Measurements from ENCODE around the gene NPM3.

NPM3 gene

DNA sequence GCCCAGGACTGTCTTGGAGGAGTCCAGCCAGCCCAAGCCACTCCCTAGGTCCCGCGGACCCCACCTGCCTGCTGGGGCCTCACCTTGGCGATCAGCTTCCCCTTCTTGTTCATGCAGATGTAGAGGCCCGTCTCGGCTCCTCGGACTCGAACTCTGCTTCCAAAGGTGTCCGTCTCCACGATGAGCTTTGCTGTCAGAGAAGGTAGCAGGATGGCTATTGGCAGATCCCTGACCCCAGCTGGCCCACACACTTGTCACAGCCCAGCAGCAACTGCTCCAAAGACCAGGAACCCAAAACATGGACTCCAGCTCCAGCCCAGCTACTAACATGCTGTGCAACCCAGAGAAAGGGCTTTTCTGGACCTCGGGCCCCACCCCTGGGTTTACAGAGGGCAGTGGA lies 11.9 kb downstream of the NPM3 start:
- TF ChIP-seq, protein P1, sequence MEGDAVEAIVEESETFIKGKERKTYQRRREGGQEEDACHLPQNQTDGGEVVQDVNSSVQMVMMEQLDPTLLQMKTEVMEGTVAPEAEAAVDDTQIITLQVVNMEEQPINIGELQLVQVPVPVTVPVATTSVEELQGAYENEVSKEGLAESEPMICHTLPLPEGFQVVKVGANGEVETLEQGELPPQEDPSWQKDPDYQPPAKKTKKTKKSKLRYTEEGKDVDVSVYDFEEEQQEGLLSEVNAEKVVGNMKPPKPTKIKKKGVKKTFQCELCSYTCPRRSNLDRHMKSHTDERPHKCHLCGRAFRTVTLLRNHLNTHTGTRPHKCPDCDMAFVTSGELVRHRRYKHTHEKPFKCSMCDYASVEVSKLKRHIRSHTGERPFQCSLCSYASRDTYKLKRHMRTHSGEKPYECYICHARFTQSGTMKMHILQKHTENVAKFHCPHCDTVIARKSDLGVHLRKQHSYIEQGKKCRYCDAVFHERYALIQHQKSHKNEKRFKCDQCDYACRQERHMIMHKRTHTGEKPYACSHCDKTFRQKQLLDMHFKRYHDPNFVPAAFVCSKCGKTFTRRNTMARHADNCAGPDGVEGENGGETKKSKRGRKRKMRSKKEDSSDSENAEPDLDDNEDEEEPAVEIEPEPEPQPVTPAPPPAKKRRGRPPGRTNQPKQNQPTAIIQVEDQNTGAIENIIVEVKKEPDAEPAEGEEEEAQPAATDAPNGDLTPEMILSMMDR (IDR thresholded peaks at IDR 0.05; ENCODE audit: borderline replicate concordance, control extremely low read depth, extremely low read depth, insufficient read depth, missing control alignments) = no peak
- DNase-seq (ENCODE audit: low spot score) = peak; percentile 37
- in situ Hi-C loops (cut with MboI; ENCODE audit: low sequenced_read_pairs, unreplicated experiment) = no loop called here

DNA sequence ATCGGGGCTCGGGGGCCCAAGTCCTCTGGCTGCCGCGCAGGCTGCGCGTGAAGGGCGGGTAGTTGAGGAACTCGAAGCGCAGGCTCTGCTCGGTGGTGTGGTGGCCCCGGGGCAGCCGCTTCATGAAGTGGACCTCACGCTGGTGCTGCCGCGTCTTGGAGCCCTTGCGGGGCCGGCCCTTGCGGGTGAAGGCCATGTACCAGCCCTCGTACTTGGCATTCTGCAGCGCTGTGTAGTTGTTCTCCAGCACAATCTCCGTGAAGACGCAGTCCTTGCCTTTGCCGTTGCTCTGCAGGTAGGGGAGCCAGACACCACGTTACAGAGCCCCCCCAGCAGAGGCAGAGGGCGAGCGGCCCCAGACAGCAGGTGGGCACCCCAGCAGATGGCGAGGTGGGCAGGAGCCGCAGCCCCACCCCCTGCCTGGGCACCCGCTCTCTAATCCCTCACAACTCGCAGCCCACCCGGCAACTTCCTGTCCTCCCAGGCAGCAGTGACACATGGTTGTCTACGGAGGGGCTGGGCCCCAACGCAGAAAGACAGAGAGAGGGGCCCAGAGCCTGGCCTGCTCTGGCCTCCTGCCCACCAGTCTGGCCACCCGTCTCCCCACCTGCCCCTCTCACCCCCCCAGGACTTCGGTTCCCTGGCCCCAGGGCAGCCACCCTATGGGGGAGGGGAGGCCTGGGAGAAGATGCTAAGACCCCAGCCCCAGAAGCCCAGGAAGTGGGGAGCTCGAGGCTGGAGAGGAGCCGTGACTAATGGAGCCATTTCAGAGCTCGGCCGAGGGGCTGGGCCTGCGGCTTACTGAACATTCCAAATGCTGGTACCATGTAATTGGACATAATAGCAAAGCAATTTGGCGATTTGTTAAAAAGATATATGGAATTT lies 12.7 kb downstream of the NPM3 start:
- in situ Hi-C loops (cut with MboI; ENCODE audit: low sequenced_read_pairs, unreplicated experiment) = no loop called here
- no peak for DNase-seq (ENCODE audit: low spot score)
- TF ChIP-seq, protein P1 (IDR thresholded peaks at IDR 0.05; ENCODE audit: borderline replicate concordance, control extremely low read depth, extremely low read depth, insufficient read depth, missing control alignments) = no peak

DNA sequence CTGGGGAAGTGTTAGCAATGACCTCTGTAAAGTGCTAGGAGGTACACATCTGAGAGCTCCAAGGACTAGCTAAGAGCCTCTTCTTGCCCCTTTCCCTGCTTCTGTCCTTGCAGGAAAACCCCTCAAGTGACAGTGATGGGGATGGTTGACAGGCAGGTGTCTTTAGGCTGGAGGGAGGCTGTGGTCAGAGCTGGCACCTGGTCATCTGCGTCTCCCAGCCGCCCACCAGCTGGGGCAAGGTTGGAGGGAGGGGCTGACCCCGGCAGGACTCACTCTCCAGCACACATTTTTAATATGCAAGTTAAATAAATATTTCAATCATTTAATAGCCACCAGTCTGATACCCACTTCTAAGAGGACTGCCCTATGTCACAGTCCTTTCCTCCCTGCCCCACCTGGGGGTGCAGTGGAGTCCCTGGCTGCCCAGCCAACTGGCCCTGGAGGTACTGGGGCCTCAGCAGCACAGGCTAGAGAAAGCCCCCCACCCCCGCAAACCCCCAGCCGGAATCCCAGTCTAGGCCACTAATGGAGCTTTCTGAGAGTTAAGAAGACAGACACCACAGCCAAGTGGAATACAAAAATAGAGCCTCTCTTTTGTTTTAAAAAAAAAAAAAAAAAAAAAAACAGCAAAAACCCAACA lies 13.6 kb downstream of the NPM3 start:
- DNase-seq (ENCODE audit: low spot score) = peak; percentile 33
- TF ChIP-seq, protein P1 (IDR thresholded peaks at IDR 0.05; ENCODE audit: borderline replicate concordance, control extremely low read depth, extremely low read depth, insufficient read depth, missing control alignments) = no peak
- in situ Hi-C loops (cut with MboI; ENCODE audit: low sequenced_read_pairs, unreplicated experiment) = no loop called here

DNA sequence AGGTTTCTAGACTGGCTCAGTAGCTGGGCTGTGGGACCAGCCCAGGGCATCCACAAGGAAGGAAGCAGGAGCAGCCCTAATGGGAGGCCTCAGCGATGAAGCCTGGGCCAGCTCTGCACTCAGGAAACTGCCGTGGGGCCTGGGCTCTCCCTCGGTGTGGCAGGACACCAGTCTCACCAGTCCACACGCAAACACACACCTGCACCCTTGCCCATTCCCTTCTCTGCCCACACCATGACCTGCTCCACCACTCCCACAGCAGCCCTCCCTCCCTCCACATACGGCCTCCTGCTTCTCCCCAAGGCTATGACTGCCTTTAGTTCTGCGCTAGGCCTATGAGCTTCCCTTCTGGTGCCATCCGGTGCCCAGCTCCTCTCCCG lies 14.5 kb downstream of the NPM3 start:
- in situ Hi-C loops (cut with MboI; ENCODE audit: low sequenced_read_pairs, unreplicated experiment) = no loop called here
- DNase-seq (ENCODE audit: low spot score) = no peak
- TF ChIP-seq, protein P1 (IDR thresholded peaks at IDR 0.05; ENCODE audit: borderline replicate concordance, control extremely low read depth, extremely low read depth, insufficient read depth, missing control alignments) = no peak

DNA sequence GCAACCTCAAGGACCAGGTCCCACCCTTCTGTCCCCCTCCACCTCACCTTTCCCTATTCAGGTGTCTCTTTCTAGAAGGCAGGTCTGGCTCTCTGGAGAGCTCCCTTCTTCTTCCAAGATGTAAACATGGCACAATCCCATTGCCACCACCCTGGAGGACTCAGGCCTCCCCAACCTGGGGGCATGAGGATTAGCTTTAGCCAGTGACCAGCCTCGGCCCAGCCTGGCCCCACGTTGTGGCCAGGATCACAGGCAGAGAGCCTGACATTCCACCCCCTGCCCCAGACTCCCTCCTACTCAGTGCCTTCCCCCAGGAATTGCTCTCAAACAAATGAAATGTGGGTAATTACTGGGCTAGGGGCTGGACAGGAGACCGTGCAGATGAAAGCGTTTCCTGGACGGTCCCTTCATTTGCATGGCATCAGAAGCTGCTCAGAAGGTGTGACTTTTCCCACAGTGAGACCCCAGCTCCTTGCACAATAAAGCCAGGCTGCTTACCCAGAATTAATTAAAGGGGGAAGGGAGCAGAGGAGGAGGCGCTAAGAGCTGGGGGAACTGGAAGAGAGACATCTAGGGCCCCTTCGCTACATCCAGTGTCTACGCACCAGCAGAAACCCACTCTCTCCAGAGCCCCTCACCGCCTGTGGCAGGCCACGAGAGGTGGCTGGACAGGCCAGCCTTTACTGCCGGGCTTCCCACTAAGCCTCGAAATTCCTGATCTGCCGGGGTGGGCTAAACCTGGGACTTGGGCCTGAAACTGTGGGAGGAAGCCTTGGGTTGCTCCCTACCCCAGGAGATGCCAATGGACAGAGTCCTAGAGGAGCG lies 15.1 kb downstream of the NPM3 start:
- in situ Hi-C loops (cut with MboI; ENCODE audit: low sequenced_read_pairs, unreplicated experiment) = no loop called here
- TF ChIP-seq, protein P1 (IDR thresholded peaks at IDR 0.05; ENCODE audit: borderline replicate concordance, control extremely low read depth, extremely low read depth, insufficient read depth, missing control alignments) = no peak
- no peak for DNase-seq (ENCODE audit: low spot score)

DNA sequence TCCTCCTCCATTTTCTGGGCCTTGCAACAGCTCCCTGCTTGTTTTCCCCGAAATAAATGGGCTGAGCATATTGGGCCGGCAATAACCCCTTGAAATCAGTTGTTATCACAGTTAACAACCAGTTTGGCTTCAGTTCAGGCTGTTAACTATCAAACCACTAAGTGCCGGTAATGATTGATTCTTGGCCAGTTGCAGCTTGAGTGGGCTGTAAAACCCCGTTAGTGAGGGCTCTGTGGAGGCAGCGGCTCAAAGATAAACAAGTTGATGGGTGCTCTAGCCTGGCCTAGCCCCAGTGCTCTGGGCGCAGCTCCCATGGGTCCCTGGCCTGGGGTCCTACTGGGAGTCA lies 15.7 kb downstream of the NPM3 start:
- no peak for DNase-seq (ENCODE audit: low spot score)
- in situ Hi-C loops (cut with MboI; ENCODE audit: low sequenced_read_pairs, unreplicated experiment) = no loop called here
- TF ChIP-seq, protein P1 (IDR thresholded peaks at IDR 0.05; ENCODE audit: borderline replicate concordance, control extremely low read depth, extremely low read depth, insufficient read depth, missing control alignments) = no peak
